ENCODE measurements around the gene TWNK. TPM values are rescaled to one million over a fixed set of nuclear protein-coding genes. Genes with fewer than 3 reads are reported as not detected.

TWNK gene
- total and polyA plus RNA-seq, 9 of the 15 experiments (the other 6 are each of a cell fraction or from before 2014, with no cell fraction given), result 11.6 to 34.7 (median 17.4) TPM

DNA sequence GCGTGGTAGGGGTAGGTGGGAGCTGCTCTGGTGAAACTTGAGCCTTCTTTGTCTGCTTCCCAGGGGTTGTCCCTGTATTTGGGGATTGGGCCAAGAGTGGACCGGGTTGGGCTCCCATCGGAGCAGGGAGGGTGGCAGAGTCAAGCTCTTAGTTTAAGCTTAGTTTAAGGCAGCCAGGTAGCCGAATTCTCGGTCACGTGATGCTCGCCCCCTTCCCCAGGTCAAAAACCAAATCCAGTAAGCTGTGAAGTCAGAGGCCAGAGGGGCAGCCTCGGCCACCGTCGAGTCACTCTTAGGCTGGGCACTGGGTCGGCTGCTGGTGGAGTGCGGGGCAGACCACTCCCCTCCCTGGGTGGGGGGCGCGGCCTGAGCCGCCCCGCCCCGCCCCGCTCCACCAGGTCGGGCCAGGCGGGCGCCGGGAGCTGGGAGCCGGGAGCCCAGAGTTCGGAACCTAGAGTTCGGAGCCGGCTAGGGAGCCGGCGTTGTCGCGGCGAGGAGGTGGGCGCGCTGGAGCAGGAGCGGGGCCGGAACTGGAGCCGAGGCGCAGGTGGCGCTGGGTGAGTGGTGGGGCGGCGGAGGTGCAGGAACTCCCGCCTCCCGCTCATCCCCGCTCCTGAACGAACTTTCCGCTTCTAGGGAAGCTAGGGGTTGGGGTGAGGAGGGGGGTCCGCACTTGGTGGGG, 9.5 kb downstream of the TWNK start (continued):
- TF ChIP-seq SAP30 (IDR thresholded peaks at IDR 0.05; ENCODE audit: borderline replicate concordance, insufficient read depth, low read depth, low read length, poor library complexity, severe bottlenecking), result no peak
- TF ChIP-seq, protein P1, sequence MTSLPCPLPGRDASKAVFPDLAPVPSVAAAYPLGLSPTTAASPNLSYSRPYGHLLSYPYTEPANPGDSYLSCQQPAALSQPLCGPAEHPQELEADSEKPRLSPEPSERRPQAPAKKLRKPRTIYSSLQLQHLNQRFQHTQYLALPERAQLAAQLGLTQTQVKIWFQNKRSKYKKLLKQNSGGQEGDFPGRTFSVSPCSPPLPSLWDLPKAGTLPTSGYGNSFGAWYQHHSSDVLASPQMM (CRISPR knock-in tag; IDR thresholded peaks at IDR 0.05), result no peak
- TF ChIP-seq TARDBP (IDR thresholded peaks at IDR 0.05), result no peak
- TF ChIP-seq, protein P2, sequence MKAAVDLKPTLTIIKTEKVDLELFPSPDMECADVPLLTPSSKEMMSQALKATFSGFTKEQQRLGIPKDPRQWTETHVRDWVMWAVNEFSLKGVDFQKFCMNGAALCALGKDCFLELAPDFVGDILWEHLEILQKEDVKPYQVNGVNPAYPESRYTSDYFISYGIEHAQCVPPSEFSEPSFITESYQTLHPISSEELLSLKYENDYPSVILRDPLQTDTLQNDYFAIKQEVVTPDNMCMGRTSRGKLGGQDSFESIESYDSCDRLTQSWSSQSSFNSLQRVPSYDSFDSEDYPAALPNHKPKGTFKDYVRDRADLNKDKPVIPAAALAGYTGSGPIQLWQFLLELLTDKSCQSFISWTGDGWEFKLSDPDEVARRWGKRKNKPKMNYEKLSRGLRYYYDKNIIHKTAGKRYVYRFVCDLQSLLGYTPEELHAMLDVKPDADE (conservative IDR thresholded peaks at IDR 0.05; ENCODE audit: control insufficient read depth, low read depth, low read length), result 0 out of 2 replicates have a peak, but pooled peaks have one; percentile 53
- TF ChIP-seq HMGN3 (IDR thresholded peaks at IDR 0.05; ENCODE audit: borderline replicate concordance, extremely low read depth, insufficient read length, low read depth, low read length), result peak; percentile 25
- TF ChIP-seq ZKSCAN8 (CRISPR knock-in tag; IDR thresholded peaks at IDR 0.05), result no peak
- TF ChIP-seq PTRF (tag; IDR thresholded peaks at IDR 0.05), result no peak
- TF ChIP-seq ETV1 (tag; conservative IDR thresholded peaks at IDR 0.05; ENCODE audit: low read depth), result no peak
- TF ChIP-seq HNRNPLL (IDR thresholded peaks at IDR 0.05; ENCODE audit: low read depth, low read length, poor library complexity, severe bottlenecking), result peak; percentile 20
- TF ChIP-seq, protein P3, sequence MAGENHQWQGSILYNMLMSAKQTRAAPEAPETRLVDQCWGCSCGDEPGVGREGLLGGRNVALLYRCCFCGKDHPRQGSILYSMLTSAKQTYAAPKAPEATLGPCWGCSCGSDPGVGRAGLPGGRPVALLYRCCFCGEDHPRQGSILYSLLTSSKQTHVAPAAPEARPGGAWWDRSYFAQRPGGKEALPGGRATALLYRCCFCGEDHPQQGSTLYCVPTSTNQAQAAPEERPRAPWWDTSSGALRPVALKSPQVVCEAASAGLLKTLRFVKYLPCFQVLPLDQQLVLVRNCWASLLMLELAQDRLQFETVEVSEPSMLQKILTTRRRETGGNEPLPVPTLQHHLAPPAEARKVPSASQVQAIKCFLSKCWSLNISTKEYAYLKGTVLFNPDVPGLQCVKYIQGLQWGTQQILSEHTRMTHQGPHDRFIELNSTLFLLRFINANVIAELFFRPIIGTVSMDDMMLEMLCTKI (IDR thresholded peaks at IDR 0.05; ENCODE audit: partially characterized antibody), result no peak
- TF ChIP-seq CBFA2T2 (conservative IDR thresholded peaks at IDR 0.05), result peak; percentile 47
- no peak for TF ChIP-seq U2AF2 (optimal IDR thresholded peaks at IDR 0.05; ENCODE audit: low read depth, low read length)
- no peak for TF ChIP-seq ZNF431 (CRISPR knock-in tag; IDR thresholded peaks at IDR 0.05)
- TF ChIP-seq, protein P4, sequence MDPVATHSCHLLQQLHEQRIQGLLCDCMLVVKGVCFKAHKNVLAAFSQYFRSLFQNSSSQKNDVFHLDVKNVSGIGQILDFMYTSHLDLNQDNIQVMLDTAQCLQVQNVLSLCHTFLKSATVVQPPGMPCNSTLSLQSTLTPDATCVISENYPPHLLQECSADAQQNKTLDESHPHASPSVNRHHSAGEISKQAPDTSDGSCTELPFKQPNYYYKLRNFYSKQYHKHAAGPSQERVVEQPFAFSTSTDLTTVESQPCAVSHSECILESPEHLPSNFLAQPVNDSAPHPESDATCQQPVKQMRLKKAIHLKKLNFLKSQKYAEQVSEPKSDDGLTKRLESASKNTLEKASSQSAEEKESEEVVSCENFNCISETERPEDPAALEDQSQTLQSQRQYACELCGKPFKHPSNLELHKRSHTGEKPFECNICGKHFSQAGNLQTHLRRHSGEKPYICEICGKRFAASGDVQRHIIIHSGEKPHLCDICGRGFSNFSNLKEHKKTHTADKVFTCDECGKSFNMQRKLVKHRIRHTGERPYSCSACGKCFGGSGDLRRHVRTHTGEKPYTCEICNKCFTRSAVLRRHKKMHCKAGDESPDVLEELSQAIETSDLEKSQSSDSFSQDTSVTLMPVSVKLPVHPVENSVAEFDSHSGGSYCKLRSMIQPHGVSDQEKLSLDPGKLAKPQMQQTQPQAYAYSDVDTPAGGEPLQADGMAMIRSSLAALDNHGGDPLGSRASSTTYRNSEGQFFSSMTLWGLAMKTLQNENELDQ (CRISPR knock-in tag; IDR thresholded peaks at IDR 0.05; ENCODE audit: borderline replicate concordance), result no peak
- TF ChIP-seq, protein P5, sequence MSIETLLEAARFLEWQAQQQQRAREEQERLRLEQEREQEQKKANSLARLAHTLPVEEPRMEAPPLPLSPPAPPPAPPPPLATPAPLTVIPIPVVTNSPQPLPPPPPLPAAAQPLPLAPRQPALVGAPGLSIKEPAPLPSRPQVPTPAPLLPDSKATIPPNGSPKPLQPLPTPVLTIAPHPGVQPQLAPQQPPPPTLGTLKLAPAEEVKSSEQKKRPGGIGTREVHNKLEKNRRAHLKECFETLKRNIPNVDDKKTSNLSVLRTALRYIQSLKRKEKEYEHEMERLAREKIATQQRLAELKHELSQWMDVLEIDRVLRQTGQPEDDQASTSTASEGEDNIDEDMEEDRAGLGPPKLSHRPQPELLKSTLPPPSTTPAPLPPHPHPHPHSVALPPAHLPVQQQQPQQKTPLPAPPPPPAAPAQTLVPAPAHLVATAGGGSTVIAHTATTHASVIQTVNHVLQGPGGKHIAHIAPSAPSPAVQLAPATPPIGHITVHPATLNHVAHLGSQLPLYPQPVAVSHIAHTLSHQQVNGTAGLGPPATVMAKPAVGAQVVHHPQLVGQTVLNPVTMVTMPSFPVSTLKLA (conservative IDR thresholded peaks at IDR 0.05), result no peak
- TF ChIP-seq MCM3 (IDR thresholded peaks at IDR 0.05), result no peak
- no peak for TF ChIP-seq SREBF2 (CRISPR knock-in tag; IDR thresholded peaks at IDR 0.05)
- no peak for TF ChIP-seq SAFB (IDR thresholded peaks at IDR 0.05; ENCODE audit: borderline replicate concordance, low read depth, low read length)
- no peak for TF ChIP-seq L3MBTL2 (IDR thresholded peaks at IDR 0.05)
- no peak for TF ChIP-seq ETV6 (IDR thresholded peaks at IDR 0.05; ENCODE audit: borderline replicate concordance in 1 of 2, low read depth in 2 of 2, low read length in 1 of 2)
- no peak for TF ChIP-seq ETV6 (CRISPR knock-in tag; IDR thresholded peaks at IDR 0.05; ENCODE audit: borderline replicate concordance)

All from K562 (cell line).